DOHH2 (cell line): ENCODE results near the gene LSS.

Experiments used
- CTCF ChIP-seq: fragments of 200-600 bp; sonication (generic); IDR thresholded peaks from one replicate; pipeline ENCODE4 v1.5.1; 2014; ENCODE audit warnings: antibody characterized with exemption, mild to moderate bottlenecking, low read depth, low read length; ENCODE audit not compliant: poor library complexity, severe bottlenecking
- EZH2phosphoT487 ChIP-seq: fragments of 200-600 bp; sonication (generic); IDR thresholded peaks from 2 replicates; pipeline ENCODE4 v1.6.1; 2017; ENCODE audit warnings: borderline replicate concordance, mild to moderate bottlenecking, antibody characterized with exemption, low read length, moderate library complexity, mixed read lengths

GRCh38 chr21:46220275-46220810 lies 8.2 kb downstream of the LSS start:
- TF ChIP-seq CTCF (no peak), EZH2phosphoT487 (no peak)
